A549 (cell line): ENCODE data around the gene MYO7A. TPM values are rescaled to one million over a fixed set of nuclear protein-coding genes. Genes with fewer than 3 reads are reported as not detected.
"Not testable (repeated sequence)": the region's sequence is repeated elsewhere in the genome, so short reads cannot be mapped to it uniquely, and the experiment has no call there.

Experiments used
- ATAC-seq, 2 experiments: fragments of 200-7000 bp in 1 of 2; fragments of >200 bp in 1 of 2; cut with Nextera tagmentation in 1 of 2; cut with Tn5 transposase in 1 of 2; 3 replicates each; pipeline versions ENCODE4 v1.8.0 to v1.9.1; 2018 to 2020; ENCODE audit warnings: mild to moderate bottlenecking in 1 of 2, moderate library complexity in 1 of 2
- CTCF ChIA-PET: fragments of 300-600 bp; sonication (Branson Sonifier 250); formaldehyde crosslinking; extraction: SDS; loops from one replicate; lab custom pipeline; 2021; ENCODE audit warnings: antibody characterized with exemption, inconsistent platforms; lab: Yijun Ruan, JAX
- POLR2A ChIA-PET: fragments of 350-600 bp; formaldehyde crosslinking; extraction: SDS; loops from one replicate; lab custom pipeline; 2021; ENCODE audit warnings: antibody characterized with exemption, inconsistent platforms; lab: Yijun Ruan, JAX
- DNase-seq, 2 experiments: peaks; one replicate each; pipeline versions ENCODE4 v3.0.0 to v3.0.0-alpha.2; 2011 to 2016; ENCODE audit warnings: low read depth in 1 of 2, low spot score in 1 of 2
- FAIRE-seq: peaks from 2 replicates; lab custom pipeline; 2011; peaks lifted over from hg19 to GRCh38; lab: Jason Lieb, UNC
- H3K27ac ChIP-seq, 2 experiments: fragments of >200 bp; sonication (Bioruptor Twin); formaldehyde crosslinking; 3 replicates each; pipeline ENCODE4 v1.5.1; 2016 to 2017
- H3K4me1 ChIP-seq: fragments of >200 bp; sonication (Bioruptor Twin); formaldehyde crosslinking; 3 replicates; pipeline ENCODE4 v1.6.1; 2016
- H3K4me2 ChIP-seq: fragments of >200 bp; sonication (Bioruptor Twin); formaldehyde crosslinking; 3 replicates; pipeline ENCODE4 v1.6.1; 2016
- H3K4me3 ChIP-seq: fragments of >200 bp; sonication (Bioruptor Twin); formaldehyde crosslinking; 3 replicates; pipeline ENCODE4 v1.5.1; 2016
- H3K9me3 ChIP-seq: fragments of >200 bp; sonication (Bioruptor Twin); formaldehyde crosslinking; 3 replicates; pipeline ENCODE4 v1.6.1; 2016
- CBX8 ChIP-seq: fragments of 200-600 bp; sonication (generic); IDR thresholded peaks from 2 replicates; pipeline ENCODE4 v1.6.1; 2016
- CHD2 ChIP-seq: fragments of 150-350 bp; IDR thresholded peaks from 2 replicates; pipeline ENCODE4 v1.6.1; 2014; ENCODE audit warnings: low read length; ENCODE audit not compliant: partially characterized antibody
- CHD4 ChIP-seq: fragments of 200-600 bp; sonication (generic); IDR thresholded peaks from 2 replicates; pipeline ENCODE4 v1.6.1; 2016; ENCODE audit warnings: antibody characterized with exemption, mild to moderate bottlenecking, borderline replicate concordance
- EHF ChIP-seq: fragments of 250-450 bp; sonication (Bioruptor Pico); IDR thresholded peaks from 2 replicates; pipeline ENCODE4 v1.5.0; 2020; ENCODE audit warnings: mild to moderate bottlenecking
- EHMT2 ChIP-seq: fragments of 200-600 bp; sonication (generic); IDR thresholded peaks from 2 replicates; pipeline ENCODE4 v1.6.1; 2016; ENCODE audit warnings: antibody characterized with exemption, low read depth, mild to moderate bottlenecking, moderate library complexity
- ELK1 ChIP-seq: fragments of 150-350 bp; IDR thresholded peaks from 2 replicates; pipeline ENCODE4 v1.6.1; 2014; ENCODE audit warnings: low read depth, mild to moderate bottlenecking, low read length
- FOXS1 ChIP-seq: fragments of 250-450 bp; sonication (Bioruptor Pico); IDR thresholded peaks from 2 replicates; pipeline ENCODE4 v1.5.0; 2020; ENCODE audit warnings: mild to moderate bottlenecking, moderate library complexity
- GATA3 ChIP-seq: IDR thresholded peaks from 2 replicates; pipeline ENCODE4 v1.6.1; 2012; ENCODE audit warnings: borderline replicate concordance
- MAFK ChIP-seq: fragments of 450-650 bp; IDR thresholded peaks from 2 replicates; pipeline ENCODE4 v1.6.1; 2014; ENCODE audit not compliant: partially characterized antibody
- MAX ChIP-seq: IDR thresholded peaks from 2 replicates; pipeline ENCODE4 v1.6.1; 2012
- MYC ChIP-seq: IDR thresholded peaks from 2 replicates; pipeline ENCODE4 v1.6.1; 2012; ENCODE audit warnings: mild to moderate bottlenecking, inconsistent platforms, low read length, improper control_type of control experiment, borderline replicate concordance
- NPAS2 ChIP-seq: fragments of 250-450 bp; sonication (Bioruptor Pico); IDR thresholded peaks from 2 replicates; pipeline ENCODE4 v1.8.0; 2022; ENCODE audit warnings: mild to moderate bottlenecking, moderate library complexity, borderline replicate concordance
- RAD21 ChIP-seq, 2 experiments: fragments of >200 bp in 1 of 2; sonication (Bioruptor Twin) in 1 of 2; formaldehyde crosslinking in 1 of 2; IDR thresholded peaks in 1 of 2; conservative IDR thresholded peaks in 1 of 2; 2 replicates in 1 of 2; 3 replicates in 1 of 2; pipeline ENCODE4 v1.6.1; 2012 to 2018; ENCODE audit warnings: inconsistent platforms in 1 of 2
- RNF2 ChIP-seq: fragments of 200-600 bp; sonication (generic); IDR thresholded peaks from 2 replicates; pipeline ENCODE4 v1.6.1; 2016; ENCODE audit warnings: low read depth, mild to moderate bottlenecking, antibody characterized with exemption, moderate library complexity, borderline replicate concordance
- SREBF2 ChIP-seq: fragments of 450-650 bp; IDR thresholded peaks from 2 replicates; pipeline ENCODE4 v1.6.1; 2014; ENCODE audit warnings: mild to moderate bottlenecking, moderate library complexity
- TFCP2L1 ChIP-seq: fragments of 250-450 bp; sonication (Bioruptor Pico); IDR thresholded peaks from 2 replicates; pipeline ENCODE4 v1.5.0; 2021; ENCODE audit warnings: mild to moderate bottlenecking
- WGBS: methylation state at CpG from one replicate; pipeline ENCODE4 v1.1.6; 2017; ENCODE audit errors: missing lambda C conversion rate; 5-methylcytosine and 5-hydroxymethylcytosine counted together
- polyA plus RNA-seq, 4 experiments: library from polyadenylated mRNA; depleted of rRNA in 3 of 4; stranded (reverse); fragments of >200 nt; fragmentation: RNase III in 1 of 4; extraction: RNeasy Plus Mini Kit Qiagen cat#74134 plus additional on column Dnase treatment in 1 of 4; gene quantifications; 2 replicates in 3 of 4; 3 replicates in 1 of 4; pipeline ENCODE4 v1.2.3, GENCODE V29; 2011 to 2017
- TF ChIP-seq, protein P1 (sequence below): fragments of >200 bp; sonication (Bioruptor Twin); formaldehyde crosslinking; IDR thresholded peaks from 2 replicates; pipeline ENCODE4 v1.6.1; 2016
- TF ChIP-seq, protein P2 (sequence below): fragments of 200-600 bp; sonication (generic); IDR thresholded peaks from 2 replicates; pipeline ENCODE4 v1.6.1; 2016; ENCODE audit warnings: antibody characterized with exemption, mild to moderate bottlenecking, moderate library complexity

The MYO7A gene
- polyA plus RNA-seq, 2 of the 4 experiments (the other 2 are of a cell fraction): 1.7 to 2.1 TPM

DNA sequence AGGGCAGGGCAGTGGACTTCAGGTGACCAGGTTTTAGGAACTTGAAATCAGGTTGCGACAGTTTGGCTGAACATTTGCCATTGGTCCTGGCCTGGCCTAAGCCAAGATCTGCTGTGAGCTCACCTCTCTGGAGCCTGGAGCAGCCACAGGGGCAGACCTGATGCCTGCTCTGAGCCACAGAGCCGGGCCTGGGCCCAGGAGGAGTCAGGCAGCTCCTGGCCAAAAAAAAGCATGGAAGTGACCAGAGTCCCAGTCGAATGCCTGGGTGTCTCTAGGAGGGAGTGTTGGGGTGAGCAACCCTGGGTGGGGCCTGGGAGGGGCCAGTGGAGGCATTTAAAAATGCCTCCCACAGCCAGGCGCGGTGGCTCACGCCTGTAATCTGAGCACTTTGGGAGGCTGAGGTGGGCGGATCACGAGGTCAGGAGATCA lies 31.4 kb upstream of the MYO7A start:
- POLR2A ChIA-PET: no interaction called here
- Histone ChIP-seq H3K4me1 (no peaks in the 10 kb centered on the region), H3K9me3 (no peaks in the 10 kb centered on the region), H3K4me2 (no peak overlapping the region), H3K27ac (no peak overlapping the region)
- 80% methylated on average over 8 of the region's 8 CpGs for WGBS
- TF ChIP-seq RNF2 (no peak), NPAS2 (no peak), FOXS1 (CRISPR knock-in tag) (no peak), ELK1 (no peak), TFCP2L1 (CRISPR knock-in tag) (no peak), MAFK (no peak)
- TF ChIP-seq, all 56 proteins: peak for 0
- no peak overlapping the region for H3K4me3 ChIP-seq
- no peak for FAIRE-seq
- ATAC-seq: no peak
- CTCF ChIA-PET: interaction anchor here (0.7 to 11.6 kb wide), 3 partner anchors 15 to 34 kb away, joined by 3 to 290 read pairs (median 95); partner anchors contain the start of gene OMP
- DNase-seq: no peak

- H3K27ac ChIP-seq, ATAC-seq, POLR2A ChIA-PET, FAIRE-seq, H3K4me3 ChIP-seq, H3K4me1 ChIP-seq, H3K4me2 ChIP-seq, H3K9me3 ChIP-seq, DNase-seq: not testable (repeated sequence)
- CTCF ChIA-PET: interaction anchor here (9.5 to 11.6 kb wide), 2 partner anchors 14 to 16 kb away, joined by 95 to 290 read pairs; partner anchors contain the start of gene OMP
- 78% methylated on average over 4 of the region's 4 CpGs for WGBS
These were observed 30.9 kb upstream of the MYO7A start for GRCh38 chr11:77097180-77097579.

DNA sequence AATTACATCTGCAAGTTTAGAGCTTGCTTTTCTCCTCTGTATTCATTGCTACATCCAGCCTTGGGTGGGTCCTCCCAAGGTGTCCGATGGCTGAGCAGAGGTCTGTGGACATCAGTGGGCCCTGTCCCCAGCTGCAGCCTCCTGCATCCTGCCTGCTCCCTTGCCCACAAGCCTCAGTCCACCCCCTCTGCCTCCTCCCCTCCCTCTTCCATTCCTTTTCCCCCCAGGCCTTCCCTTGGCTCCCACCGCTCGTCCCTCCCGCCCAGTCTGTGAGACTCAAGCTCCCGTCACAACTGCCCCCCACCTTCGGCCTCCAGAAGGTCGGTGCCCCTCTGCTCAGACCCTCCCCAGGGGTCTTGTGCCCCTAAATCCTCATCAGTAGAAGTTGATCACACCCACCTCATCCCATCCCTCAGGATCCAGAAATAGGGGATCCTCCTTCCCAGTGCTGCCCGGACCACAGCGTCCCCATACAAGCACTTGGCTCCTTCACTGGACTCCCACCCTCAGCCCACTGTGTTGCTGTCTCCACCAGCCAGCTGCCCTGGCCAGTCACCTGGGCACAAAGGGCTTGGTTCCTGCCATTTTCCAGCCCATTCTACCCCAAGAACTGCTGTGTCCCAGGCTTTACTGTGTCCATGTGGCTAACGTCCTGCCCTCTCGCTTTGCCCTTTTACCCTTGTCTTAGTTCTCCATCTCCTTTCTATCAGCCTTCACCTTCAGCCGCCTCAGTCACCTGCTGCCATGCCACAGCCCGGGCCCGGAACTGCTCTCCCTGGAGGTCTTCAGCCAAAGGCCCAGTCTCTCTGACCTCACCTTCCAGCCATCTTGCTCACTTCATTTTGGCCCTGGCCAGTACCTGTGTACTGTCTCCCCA lies 27.6 kb upstream of the MYO7A start:
- TF ChIP-seq SREBF2: no peak
- no peak for TF ChIP-seq EHF (CRISPR knock-in tag)
- TF ChIP-seq, protein P1, sequence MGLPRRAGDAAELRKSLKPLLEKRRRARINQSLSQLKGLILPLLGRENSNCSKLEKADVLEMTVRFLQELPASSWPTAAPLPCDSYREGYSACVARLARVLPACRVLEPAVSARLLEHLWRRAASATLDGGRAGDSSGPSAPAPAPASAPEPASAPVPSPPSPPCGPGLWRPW: no peak
- no peak for TF ChIP-seq EHMT2
- no peak for TF ChIP-seq MYC
- TF ChIP-seq CHD4: no peak
- TF ChIP-seq CBX8: no peak
- no peak for TF ChIP-seq MAX
- TF ChIP-seq CHD2: no peak
- TF ChIP-seq, protein P2, sequence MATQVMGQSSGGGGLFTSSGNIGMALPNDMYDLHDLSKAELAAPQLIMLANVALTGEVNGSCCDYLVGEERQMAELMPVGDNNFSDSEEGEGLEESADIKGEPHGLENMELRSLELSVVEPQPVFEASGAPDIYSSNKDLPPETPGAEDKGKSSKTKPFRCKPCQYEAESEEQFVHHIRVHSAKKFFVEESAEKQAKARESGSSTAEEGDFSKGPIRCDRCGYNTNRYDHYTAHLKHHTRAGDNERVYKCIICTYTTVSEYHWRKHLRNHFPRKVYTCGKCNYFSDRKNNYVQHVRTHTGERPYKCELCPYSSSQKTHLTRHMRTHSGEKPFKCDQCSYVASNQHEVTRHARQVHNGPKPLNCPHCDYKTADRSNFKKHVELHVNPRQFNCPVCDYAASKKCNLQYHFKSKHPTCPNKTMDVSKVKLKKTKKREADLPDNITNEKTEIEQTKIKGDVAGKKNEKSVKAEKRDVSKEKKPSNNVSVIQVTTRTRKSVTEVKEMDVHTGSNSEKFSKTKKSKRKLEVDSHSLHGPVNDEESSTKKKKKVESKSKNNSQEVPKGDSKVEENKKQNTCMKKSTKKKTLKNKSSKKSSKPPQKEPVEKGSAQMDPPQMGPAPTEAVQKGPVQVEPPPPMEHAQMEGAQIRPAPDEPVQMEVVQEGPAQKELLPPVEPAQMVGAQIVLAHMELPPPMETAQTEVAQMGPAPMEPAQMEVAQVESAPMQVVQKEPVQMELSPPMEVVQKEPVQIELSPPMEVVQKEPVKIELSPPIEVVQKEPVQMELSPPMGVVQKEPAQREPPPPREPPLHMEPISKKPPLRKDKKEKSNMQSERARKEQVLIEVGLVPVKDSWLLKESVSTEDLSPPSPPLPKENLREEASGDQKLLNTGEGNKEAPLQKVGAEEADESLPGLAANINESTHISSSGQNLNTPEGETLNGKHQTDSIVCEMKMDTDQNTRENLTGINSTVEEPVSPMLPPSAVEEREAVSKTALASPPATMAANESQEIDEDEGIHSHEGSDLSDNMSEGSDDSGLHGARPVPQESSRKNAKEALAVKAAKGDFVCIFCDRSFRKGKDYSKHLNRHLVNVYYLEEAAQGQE: no peak
- no peak for TF ChIP-seq FOXS1 (CRISPR knock-in tag)
- TF ChIP-seq RAD21 (conservative IDR thresholded peaks at IDR 0.05 in 1 of 2, IDR thresholded peaks at IDR 0.05 in 1 of 2): no peak
- no peak for TF ChIP-seq GATA3
- TF ChIP-seq, all 56 proteins: peak for 0
- ATAC-seq: no peak
- WGBS: 87% methylated on average over 14 of the region's 14 CpGs
- Histone ChIP-seq H3K4me2 (no peak overlapping the region), H3K9me3 (no peaks in the 10 kb centered on the region), H3K4me3 (no peak overlapping the region), H3K4me1 (no peaks in the 10 kb centered on the region; the same call in 2 of the 3 replicates), H3K27ac (no peak overlapping the region)
- no peak for DNase-seq
- CTCF ChIA-PET: interaction anchor here (0.9 to 23.6 kb wide), 8 partner anchors 9 to 448 kb away, joined by 3 to 290 read pairs (median 6); no protein-coding TSS in a partner anchor
- no peak for FAIRE-seq
- POLR2A ChIA-PET: no interaction called here
